Activated CD4-positive, alpha-beta T cell treated with anti-CD3 and anti-CD28 coated beads for 48 hours (primary cell): ENCODE measurements around the gene RAD51B.
"Not testable (repeated sequence)": the region's sequence is repeated elsewhere in the genome, so short reads cannot be mapped to it uniquely, and the experiment has no call there.

Source experiments
- DNase-seq: peaks from one replicate; pipeline ENCODE4 v3.0.0-alpha.2; 2020

The RAD51B gene

DNA sequence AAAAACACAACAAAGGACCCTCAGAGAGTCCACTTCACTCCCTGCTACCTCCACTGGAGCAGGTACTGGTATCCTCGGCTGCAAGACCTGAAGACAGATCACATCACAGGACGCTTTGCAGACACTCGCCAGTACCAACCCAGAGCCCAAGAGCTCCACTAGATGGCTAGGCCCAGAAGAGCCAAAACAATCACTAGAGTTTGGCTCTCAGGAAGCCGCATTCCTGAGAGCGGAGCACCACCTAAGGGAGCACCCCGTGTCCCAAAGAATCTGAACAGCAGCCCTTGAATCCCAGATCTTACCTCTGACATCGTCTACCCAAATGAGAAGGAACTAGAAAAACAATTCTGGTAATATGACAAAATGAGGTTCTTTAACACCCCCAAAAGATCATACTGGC is 399.8 kb downstream of the RAD51B start:
- DNase-seq: no peak

DNA sequence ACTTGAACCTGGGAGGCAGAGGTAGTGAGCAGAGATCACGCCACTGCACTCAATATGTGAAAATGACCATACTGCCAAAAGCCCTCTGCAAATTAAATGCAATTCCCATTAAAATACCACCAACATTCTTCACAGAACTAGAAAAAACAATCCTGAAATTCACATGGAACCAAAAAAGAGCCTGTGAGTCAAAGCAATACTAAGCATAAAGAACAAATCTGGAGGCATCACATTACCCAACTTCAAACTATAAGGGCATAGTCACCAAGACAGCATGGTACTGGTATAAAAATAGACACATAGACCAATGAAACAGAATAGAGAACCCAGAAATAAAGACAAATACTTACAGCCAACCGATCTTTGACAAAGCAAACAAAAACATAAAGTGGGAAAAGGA is 401.5 kb downstream of the RAD51B start:
- DNase-seq: not testable (repeated sequence)

GRCh38 chr14:68222154-68222553 is 402.6 kb downstream of the RAD51B start:
- DNase-seq: no peak

GRCh38 chr14:68222726-68223125 is 403.1 kb downstream of the RAD51B start:
- no peak for DNase-seq

DNA sequence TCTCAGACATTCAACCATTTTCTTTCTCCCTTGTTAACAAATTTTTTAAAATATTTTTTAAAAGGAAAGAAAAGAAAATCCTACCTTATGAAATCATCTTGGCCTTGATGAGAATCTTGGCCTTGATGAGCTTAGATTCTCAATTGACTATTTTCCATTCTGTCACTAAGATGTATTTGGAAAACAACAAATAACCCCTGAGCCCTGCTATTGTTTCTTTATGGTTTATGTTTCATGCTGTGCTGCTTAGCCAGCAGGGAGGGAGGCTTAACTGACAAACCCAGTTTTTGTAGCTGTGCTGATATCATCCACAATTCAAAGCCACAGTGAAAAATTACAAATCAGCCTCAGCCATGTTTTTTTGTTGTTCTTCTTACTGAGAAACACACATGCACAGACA is 404.1 kb downstream of the RAD51B start:
- no peak for DNase-seq

DNA sequence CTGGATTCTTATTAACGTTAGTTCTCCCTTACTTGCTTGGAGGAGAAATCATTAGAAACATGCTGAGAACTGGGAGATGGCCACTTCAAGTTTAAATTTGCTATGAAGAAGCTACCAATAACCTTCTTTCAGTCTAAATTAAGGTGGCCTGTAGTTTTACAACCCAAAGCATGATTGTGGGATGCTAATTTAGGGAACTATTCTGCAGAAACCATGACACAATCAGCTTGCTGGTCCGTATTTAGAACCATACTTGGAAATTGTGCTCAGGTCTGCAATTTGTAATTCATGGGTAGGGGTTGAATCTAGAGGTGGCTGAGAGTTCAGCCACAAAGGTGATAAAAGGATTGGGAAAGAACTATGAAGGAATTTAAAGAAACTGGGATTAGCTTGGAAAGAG is 405.7 kb downstream of the RAD51B start:
- no peak for DNase-seq

- DNase-seq: no peak
Observed at GRCh38 chr14:68226523-68226922, 406.9 kb downstream of the RAD51B start.

DNA sequence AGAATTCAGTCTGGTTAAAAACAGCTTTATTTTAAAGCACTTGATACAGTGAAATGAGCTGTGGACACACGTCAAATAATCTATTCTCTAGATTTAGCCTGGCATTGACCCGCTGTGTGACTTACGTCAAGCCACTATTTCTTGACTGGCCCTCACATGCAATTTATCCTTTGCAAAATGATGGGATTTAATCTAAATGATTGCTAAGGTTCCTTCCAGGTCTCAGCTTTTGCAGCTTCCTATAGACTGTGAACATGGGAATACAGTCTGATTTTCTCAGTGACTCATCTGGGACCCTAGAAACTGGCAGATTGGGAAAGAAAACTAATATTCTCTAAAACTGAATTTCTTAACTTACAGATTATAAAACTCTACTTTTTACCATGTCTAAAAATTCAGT is 409.1 kb downstream of the RAD51B start:
- DNase-seq: no peak

- DNase-seq: peak; percentile 36
Observed at GRCh38 chr14:68229423-68230100, 410.0 kb downstream of the RAD51B start.

GRCh38 chr14:68230202-68230949 is 410.8 kb downstream of the RAD51B start:
- peak; percentile 13 for DNase-seq

DNA sequence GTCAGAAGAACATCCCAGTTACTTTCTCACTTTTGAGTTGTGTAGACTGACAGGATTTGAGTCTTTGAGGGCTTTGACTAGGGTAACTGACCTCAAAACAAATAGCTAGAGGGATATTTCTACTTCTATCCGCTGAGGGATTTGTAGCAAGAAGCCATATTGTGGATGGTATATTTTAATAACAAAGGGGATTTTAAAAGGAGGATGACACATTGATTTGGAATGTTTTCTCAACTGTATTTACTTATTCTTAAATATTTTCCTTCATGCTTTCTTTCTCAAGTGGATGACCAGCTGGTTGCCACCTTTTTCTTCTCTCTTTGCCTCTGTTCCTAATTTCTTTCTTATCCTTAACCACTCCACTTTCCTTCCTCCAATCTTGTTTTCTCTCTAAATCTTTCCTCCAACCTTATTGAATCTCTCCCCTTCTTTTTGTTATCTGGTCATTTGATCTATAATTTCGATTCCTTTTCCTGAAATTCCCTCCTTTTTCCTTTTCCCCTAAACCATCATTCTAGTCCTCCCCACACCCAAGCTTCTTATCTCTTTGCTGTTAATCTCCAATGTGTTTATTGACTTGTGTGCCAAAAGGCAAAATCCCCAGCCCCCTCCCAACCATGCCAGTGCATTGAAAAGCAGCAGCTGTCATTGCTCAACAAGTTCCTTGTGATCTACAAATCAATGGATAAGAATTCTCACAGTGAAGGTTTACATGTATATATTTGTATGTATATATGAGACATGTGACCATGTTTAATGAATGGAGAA is 411.6 kb downstream of the RAD51B start:
- DNase-seq: no peak

GRCh38 chr14:68231898-68232297 is 412.3 kb downstream of the RAD51B start:
- DNase-seq: no peak

DNA sequence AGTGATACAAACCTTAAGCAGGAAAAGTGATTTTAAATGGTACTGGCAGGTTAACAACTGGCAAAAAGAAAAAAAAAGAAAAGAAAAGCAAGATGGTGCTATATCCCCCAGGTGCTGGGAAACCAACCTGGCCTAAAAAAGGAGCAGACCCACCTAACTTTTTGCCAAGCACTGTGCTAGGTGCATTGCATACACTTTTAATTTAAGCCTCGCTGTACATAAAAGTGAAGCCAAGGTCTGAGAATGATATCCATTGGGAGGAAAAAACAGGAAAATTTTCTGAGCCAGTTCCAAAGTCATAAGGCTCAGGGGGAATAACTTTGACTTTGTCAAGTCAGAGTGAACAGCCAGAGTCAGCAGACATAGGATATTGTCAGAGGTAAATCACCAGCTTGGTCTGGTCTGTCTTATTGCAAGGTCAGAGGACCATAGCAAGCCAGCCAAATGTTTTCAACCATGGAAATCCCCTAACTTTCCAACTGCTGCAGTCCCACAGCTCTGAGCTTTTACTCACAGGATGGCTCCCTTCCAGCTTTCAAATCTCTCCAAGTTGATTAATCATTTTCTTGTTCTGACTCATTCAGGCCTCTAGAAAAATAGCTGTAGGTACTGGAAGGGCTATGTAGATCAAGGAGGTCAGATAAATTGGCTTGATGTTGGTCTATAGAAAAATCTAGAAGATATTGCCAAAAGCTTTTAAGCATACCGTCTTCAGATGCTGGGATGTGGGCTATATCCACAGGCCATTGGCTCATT is 412.9 kb downstream of the RAD51B start:
- peak; percentile 56 for DNase-seq

GRCh38 chr14:68233101-68233784 is 413.7 kb downstream of the RAD51B start:
- no peak for DNase-seq

GRCh38 chr14:68234101-68234905 is 414.7 kb downstream of the RAD51B start:
- DNase-seq: no peak

- no peak for DNase-seq
Observed at GRCh38 chr14:68235011-68235410, 415.4 kb downstream of the RAD51B start.

- DNase-seq: no peak
Observed at GRCh38 chr14:68236582-68237458, 417.2 kb downstream of the RAD51B start.

DNA sequence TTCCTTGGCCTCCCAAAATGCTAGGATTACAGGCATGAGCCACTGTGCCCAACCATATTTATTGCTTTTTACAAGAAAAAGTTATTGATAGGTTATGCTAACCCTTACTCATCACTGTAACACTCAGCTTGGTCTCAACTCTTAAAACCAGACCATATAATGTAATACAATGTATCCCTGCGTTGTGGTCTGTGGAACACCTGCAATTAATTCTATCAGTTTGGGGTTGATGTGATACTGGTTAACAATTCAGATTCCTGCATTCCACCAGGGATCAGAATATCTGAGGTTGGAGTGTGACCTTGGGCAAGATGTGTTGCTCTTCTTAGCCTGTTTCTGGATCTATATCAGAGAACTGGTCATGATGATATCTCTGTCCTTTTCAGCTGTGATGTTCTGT is 419.0 kb downstream of the RAD51B start:
- no peak for DNase-seq

GRCh38 chr14:68238976-68239375 is 419.4 kb downstream of the RAD51B start:
- no peak for DNase-seq

- DNase-seq: no peak
Observed at GRCh38 chr14:68239988-68240771, 420.6 kb downstream of the RAD51B start.
